Osteocyte (in vitro differentiated cells): Measurements from ENCODE around the gene MYOCD. TPM values are rescaled to one million over a fixed set of nuclear protein-coding genes. Genes with fewer than 3 reads are reported as not detected.

Experiments used
- DNase-seq: peaks from one replicate; pipeline ENCODE4 v3.0.0; 2021; ENCODE audit warnings: mixed read lengths; ENCODE audit not compliant: unreplicated experiment; ENCODE audit errors: extremely low spot score
- H3K27ac Mint-ChIP-seq: one replicate; pipeline ENCODE4 v1.8.0; 2021; ENCODE audit warnings: mild to moderate bottlenecking, mixed read lengths; ENCODE audit not compliant: unreplicated experiment
- H3K27me3 Mint-ChIP-seq: one replicate; pipeline ENCODE4 v1.8.0; 2021; ENCODE audit warnings: mixed read lengths; ENCODE audit not compliant: unreplicated experiment
- H3K36me3 Mint-ChIP-seq: one replicate; pipeline ENCODE4 v1.8.0; 2021; ENCODE audit warnings: mixed read lengths; ENCODE audit not compliant: unreplicated experiment
- H3K4me1 Mint-ChIP-seq: one replicate; pipeline ENCODE4 v1.8.0; 2021; ENCODE audit warnings: mixed read lengths; ENCODE audit not compliant: unreplicated experiment
- H3K4me3 Mint-ChIP-seq: one replicate; pipeline ENCODE4 v1.8.0; 2021; ENCODE audit warnings: mild to moderate bottlenecking, moderate library complexity, mixed read lengths; ENCODE audit not compliant: unreplicated experiment
- H3K9me3 Mint-ChIP-seq: one replicate; pipeline ENCODE4 v1.8.0; 2021; ENCODE audit warnings: mixed read lengths; ENCODE audit not compliant: unreplicated experiment
- CTCF ChIP-seq: fragments of 200-600 bp; sonication (generic); IDR thresholded peaks from 2 replicates; pipeline ENCODE4 v1.5.0; 2021; ENCODE audit warnings: antibody characterized with exemption, mild to moderate bottlenecking, moderate library complexity
- total RNA-seq: library from RNA; stranded (reverse); gene quantifications from 2 replicates; pipeline ENCODE4 v1.2.1, GENCODE V29; 2021

The MYOCD gene
- total RNA-seq, 1 donor from 2014 or later, result 13.7 TPM

DNA sequence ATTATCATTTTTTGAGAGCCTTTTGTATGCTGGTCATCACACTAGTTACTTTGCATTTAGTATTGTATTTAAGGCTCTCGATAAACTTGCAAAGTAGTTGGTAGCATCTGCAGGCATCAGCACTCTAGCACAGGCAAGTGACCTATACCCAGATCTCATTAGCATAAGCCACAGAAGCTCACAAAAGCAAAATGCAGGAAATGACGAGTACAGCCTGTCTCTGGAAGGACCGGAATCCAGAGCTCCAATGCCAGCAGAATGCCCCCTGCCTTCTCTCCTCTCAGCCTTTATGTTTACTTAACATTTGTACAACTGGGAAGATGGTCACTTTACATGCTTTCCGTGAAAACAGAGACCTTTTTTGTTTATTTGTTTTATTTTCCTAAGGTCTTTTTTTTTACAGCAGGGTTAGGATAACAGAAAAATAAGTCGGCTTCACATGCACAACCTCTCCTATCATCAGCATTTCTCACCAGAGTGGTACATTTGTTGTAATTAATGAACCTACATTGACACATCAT lies 45.4 kb upstream of the MYOCD start:
- DNase-seq, result no peak
- Mint-ChIP-seq H3K4me3 (peak overlapping the region; percentile 31), H3K27ac (peak overlapping the region; percentile 93)

GRCh38 chr17:12622726-12623125 lies 43.0 kb upstream of the MYOCD start:
- Mint-ChIP-seq H3K27me3 (no peaks in the 10 kb centered on the region), H3K4me1 (peaks cover 71% of the 10 kb centered on the region), H3K4me3 (no peak overlapping the region), H3K9me3 (no peaks in the 10 kb centered on the region), H3K36me3 (peaks cover 2% of the 10 kb centered on the region), H3K27ac (no peak overlapping the region)
- TF ChIP-seq CTCF, result no peak
- DNase-seq, result no peak

More for the DNA sequence above, 45.4 kb upstream of the MYOCD start:
- peak; percentile 17 for TF ChIP-seq CTCF
- Mint-ChIP-seq H3K4me1 (peaks cover 69% of the 10 kb centered on the region), H3K9me3 (no peaks in the 10 kb centered on the region), H3K36me3 (peaks cover 2% of the 10 kb centered on the region), H3K27me3 (no peaks in the 10 kb centered on the region)

- no peaks in the 10 kb centered on the region for H3K36me3 Mint-ChIP-seq
- H3K27me3 Mint-ChIP-seq, result no peaks in the 10 kb centered on the region
- DNase-seq, result no peak
- H3K27ac Mint-ChIP-seq, result no peak overlapping the region
- no peak overlapping the region for H3K4me3 Mint-ChIP-seq
- peaks cover 72% of the 10 kb centered on the region for H3K4me1 Mint-ChIP-seq
- no peaks in the 10 kb centered on the region for H3K9me3 Mint-ChIP-seq
- no peak for TF ChIP-seq CTCF
These were observed 42.4 kb upstream of the MYOCD start for GRCh38 chr17:12623220-12623848.

GRCh38 chr17:12624211-12624610 lies 41.5 kb upstream of the MYOCD start:
- Mint-ChIP-seq H3K9me3 (no peaks in the 10 kb centered on the region), H3K27ac (peak overlapping the region; percentile 42), H3K4me3 (no peak overlapping the region), H3K27me3 (no peaks in the 10 kb centered on the region), H3K4me1 (peaks cover 68% of the 10 kb centered on the region), H3K36me3 (no peaks in the 10 kb centered on the region)
- no peak for DNase-seq
- no peak for TF ChIP-seq CTCF

GRCh38 chr17:12625092-12625491 lies 40.6 kb upstream of the MYOCD start:
- Mint-ChIP-seq H3K27me3 (no peaks in the 10 kb centered on the region), H3K4me1 (peaks cover 59% of the 10 kb centered on the region), H3K4me3 (no peak overlapping the region), H3K9me3 (no peaks in the 10 kb centered on the region), H3K27ac (no peak overlapping the region), H3K36me3 (no peaks in the 10 kb centered on the region)
- no peak for TF ChIP-seq CTCF
- no peak for DNase-seq
